Suprapubic skin (tissue), 3 donors: ENCODE data around the gene KCNG4.

Experiments
- CTCF ChIP-seq, 2 donors: fragments of 200-600 bp in 1 of 2; fragments of 450-650 bp in 1 of 2; sonication (generic) in 1 of 2; IDR thresholded peaks; one replicate each; pipeline ENCODE4 v1.5.1; 2016 to 2019; ENCODE audit warnings: antibody characterized with exemption in 2 of 2, mild to moderate bottlenecking in 1 of 2, moderate library complexity in 1 of 2
- EP300 ChIP-seq: sonication (generic); formaldehyde crosslinking; IDR thresholded peaks from one replicate; pipeline ENCODE4 v1.6.1; 2017; ENCODE audit warnings: antibody characterized with exemption

- TF ChIP-seq CTCF (IDR thresholded peaks at IDR 0.05) (peak; percentile 75 to 78), EP300 (no peak)
Measured at GRCh38 chr16:84277244-84277823, 37.5 kb upstream of the KCNG4 start.
